ENCODE data around the gene OTULINL. TPM values are rescaled to one million over a fixed set of nuclear protein-coding genes. Genes with fewer than 3 reads are reported as not detected.
A peak's percentile ranks its signal among the peaks of the same experiment; 100 is the strongest.

Gene OTULINL
- total RNA-seq, 1 experiment from 2014 or later: 12.3 TPM

DNA sequence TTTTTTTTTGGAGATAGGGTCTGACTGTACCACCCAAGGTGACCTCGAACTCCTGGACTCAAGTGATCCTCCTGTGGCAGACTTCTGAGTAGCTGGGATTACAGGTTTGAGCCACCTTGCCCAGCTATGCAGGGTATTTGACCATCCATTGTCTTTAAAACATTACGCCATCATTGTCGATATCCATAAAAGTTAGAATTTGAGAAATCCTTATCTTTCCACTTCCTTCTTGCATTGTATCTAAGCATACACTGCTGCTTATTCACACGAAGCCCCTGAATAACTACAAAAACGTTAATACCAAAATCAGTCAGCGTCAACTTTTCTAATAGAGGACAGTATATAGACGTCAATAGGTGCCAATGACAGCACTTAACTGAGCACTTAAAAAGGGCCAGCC lies 5.4 kb upstream of the OTULINL start:
- Mint-ChIP-seq H3K27ac (no peak overlapping the region), H3K36me3 (0 out of 2 replicates have a peak, but pooled peaks cover 3% of the 10 kb centered on the region), H3K4me1 (peaks cover 7% of the 10 kb centered on the region), H3K4me3 (no peak overlapping the region), H3K9me3 (peaks cover 27% of the 10 kb centered on the region), H3K27me3 (ENCODE audit: low read depth) (peaks cover 33% of the 10 kb centered on the region)
- ATAC-seq: no peak
- TF ChIP-seq, protein P1, sequence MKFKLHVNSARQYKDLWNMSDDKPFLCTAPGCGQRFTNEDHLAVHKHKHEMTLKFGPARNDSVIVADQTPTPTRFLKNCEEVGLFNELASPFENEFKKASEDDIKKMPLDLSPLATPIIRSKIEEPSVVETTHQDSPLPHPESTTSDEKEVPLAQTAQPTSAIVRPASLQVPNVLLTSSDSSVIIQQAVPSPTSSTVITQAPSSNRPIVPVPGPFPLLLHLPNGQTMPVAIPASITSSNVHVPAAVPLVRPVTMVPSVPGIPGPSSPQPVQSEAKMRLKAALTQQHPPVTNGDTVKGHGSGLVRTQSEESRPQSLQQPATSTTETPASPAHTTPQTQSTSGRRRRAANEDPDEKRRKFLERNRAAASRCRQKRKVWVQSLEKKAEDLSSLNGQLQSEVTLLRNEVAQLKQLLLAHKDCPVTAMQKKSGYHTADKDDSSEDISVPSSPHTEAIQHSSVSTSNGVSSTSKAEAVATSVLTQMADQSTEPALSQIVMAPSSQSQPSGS (CRISPR knock-in tag; IDR thresholded peaks at IDR 0.05; ENCODE audit: borderline replicate concordance, low read depth): no peak
- TF ChIP-seq TEAD1 (CRISPR knock-in tag; IDR thresholded peaks at IDR 0.05): no peak
- no peak for TF ChIP-seq TP53 (CRISPR knock-in tag; IDR thresholded peaks at IDR 0.05)
- TF ChIP-seq, protein P2, sequence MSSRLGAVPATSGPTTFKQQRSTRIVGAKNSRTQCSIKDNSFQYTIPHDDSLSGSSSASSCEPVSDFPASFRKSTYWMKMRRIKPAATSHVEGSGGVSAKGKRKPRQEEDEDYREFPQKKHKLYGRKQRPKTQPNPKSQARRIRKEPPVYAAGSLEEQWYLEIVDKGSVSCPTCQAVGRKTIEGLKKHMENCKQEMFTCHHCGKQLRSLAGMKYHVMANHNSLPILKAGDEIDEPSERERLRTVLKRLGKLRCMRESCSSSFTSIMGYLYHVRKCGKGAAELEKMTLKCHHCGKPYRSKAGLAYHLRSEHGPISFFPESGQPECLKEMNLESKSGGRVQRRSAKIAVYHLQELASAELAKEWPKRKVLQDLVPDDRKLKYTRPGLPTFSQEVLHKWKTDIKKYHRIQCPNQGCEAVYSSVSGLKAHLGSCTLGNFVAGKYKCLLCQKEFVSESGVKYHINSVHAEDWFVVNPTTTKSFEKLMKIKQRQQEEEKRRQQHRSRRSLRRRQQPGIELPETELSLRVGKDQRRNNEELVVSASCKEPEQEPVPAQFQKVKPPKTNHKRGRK (CRISPR knock-in tag; IDR thresholded peaks at IDR 0.05; ENCODE audit: borderline replicate concordance): no peak
- TF ChIP-seq, protein P3, sequence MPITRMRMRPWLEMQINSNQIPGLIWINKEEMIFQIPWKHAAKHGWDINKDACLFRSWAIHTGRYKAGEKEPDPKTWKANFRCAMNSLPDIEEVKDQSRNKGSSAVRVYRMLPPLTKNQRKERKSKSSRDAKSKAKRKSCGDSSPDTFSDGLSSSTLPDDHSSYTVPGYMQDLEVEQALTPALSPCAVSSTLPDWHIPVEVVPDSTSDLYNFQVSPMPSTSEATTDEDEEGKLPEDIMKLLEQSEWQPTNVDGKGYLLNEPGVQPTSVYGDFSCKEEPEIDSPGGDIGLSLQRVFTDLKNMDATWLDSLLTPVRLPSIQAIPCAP (CRISPR knock-in tag; IDR thresholded peaks at IDR 0.05): no peak
- TF ChIP-seq MXD4 (CRISPR knock-in tag; IDR thresholded peaks at IDR 0.05; ENCODE audit: borderline replicate concordance): no peak
- TF ChIP-seq NR3C1 (CRISPR knock-in tag; conservative IDR thresholded peaks at IDR 0.05; ENCODE audit: low read depth): no peak
- ChIA-PET CTCF (no interaction called here), POLR2A (no interaction called here)
- no peak for DNase-seq (ENCODE audit: low spot score)

DNA sequence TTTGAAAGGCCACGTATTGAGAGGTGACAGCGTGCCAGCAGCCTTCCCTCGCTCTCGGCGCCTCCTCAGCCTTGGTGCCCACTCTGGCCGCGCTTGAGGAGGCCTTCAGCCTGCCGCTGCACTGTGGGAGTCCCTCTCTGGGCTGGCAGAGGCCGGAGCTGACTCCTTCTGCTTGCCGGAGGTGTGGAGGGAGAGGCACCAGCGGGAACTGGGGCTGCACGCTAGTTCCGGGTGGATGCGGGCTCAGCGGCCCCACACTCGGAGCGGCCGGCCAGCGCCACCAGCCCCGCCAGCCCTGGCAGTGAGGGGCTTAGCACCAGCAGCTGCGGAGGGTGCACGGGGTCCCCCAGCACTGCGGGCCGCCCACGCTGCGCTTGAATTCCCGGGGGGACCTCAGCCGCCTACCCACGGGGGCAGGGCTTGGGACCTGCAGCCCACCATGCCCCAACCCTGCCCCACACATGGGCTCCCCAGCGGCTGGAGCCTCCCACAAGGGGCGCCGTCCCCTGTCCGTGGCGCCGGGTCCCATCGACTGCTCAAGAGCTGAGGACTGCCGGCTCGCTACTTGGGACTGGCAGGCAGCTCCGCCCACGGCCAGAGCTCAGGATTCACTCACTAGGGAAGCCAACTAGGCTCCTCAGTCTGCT lies 4.4 kb upstream of the OTULINL start:
- POLR2A ChIA-PET: no interaction called here
- CTCF ChIA-PET: interaction anchor here (0.7 to 2.0 kb wide), 3 partner anchors 16 to 72 kb away, joined by 3 to 11 read pairs (median 3); no protein-coding TSS in a partner anchor
- no peak overlapping the region for H3K27ac Mint-ChIP-seq
- peak; percentile 40 for DNase-seq (ENCODE audit: low spot score)
- H3K4me1 Mint-ChIP-seq: peaks cover 8% of the 10 kb centered on the region
- H3K36me3 Mint-ChIP-seq: 0 out of 2 replicates have a peak, but pooled peaks cover 3% of the 10 kb centered on the region
- peaks cover 35% of the 10 kb centered on the region for H3K27me3 Mint-ChIP-seq (ENCODE audit: low read depth)
- H3K4me3 Mint-ChIP-seq: no peak overlapping the region
- H3K9me3 Mint-ChIP-seq: peaks cover 27% of the 10 kb centered on the region
- ATAC-seq: peak; percentile 2; the same call in 1 of the 2 replicates
- TF ChIP-seq, protein P4, sequence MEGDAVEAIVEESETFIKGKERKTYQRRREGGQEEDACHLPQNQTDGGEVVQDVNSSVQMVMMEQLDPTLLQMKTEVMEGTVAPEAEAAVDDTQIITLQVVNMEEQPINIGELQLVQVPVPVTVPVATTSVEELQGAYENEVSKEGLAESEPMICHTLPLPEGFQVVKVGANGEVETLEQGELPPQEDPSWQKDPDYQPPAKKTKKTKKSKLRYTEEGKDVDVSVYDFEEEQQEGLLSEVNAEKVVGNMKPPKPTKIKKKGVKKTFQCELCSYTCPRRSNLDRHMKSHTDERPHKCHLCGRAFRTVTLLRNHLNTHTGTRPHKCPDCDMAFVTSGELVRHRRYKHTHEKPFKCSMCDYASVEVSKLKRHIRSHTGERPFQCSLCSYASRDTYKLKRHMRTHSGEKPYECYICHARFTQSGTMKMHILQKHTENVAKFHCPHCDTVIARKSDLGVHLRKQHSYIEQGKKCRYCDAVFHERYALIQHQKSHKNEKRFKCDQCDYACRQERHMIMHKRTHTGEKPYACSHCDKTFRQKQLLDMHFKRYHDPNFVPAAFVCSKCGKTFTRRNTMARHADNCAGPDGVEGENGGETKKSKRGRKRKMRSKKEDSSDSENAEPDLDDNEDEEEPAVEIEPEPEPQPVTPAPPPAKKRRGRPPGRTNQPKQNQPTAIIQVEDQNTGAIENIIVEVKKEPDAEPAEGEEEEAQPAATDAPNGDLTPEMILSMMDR (IDR thresholded peaks at IDR 0.05): no peak
- TF ChIP-seq ZNF317 (CRISPR knock-in tag; IDR thresholded peaks at IDR 0.05; ENCODE audit: borderline replicate concordance, low read depth) (no peak), NFYB (CRISPR knock-in tag; conservative IDR thresholded peaks at IDR 0.05; ENCODE audit: low read depth) (no peak), NR2C2 (CRISPR knock-in tag; IDR thresholded peaks at IDR 0.05) (no peak), NR1H2 (CRISPR knock-in tag; IDR thresholded peaks at IDR 0.05) (no peak)
- TF ChIP-seq, protein P5, sequence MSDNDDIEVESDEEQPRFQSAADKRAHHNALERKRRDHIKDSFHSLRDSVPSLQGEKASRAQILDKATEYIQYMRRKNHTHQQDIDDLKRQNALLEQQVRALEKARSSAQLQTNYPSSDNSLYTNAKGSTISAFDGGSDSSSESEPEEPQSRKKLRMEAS (CRISPR knock-in tag; IDR thresholded peaks at IDR 0.05): no peak
- TF ChIP-seq, protein P6, sequence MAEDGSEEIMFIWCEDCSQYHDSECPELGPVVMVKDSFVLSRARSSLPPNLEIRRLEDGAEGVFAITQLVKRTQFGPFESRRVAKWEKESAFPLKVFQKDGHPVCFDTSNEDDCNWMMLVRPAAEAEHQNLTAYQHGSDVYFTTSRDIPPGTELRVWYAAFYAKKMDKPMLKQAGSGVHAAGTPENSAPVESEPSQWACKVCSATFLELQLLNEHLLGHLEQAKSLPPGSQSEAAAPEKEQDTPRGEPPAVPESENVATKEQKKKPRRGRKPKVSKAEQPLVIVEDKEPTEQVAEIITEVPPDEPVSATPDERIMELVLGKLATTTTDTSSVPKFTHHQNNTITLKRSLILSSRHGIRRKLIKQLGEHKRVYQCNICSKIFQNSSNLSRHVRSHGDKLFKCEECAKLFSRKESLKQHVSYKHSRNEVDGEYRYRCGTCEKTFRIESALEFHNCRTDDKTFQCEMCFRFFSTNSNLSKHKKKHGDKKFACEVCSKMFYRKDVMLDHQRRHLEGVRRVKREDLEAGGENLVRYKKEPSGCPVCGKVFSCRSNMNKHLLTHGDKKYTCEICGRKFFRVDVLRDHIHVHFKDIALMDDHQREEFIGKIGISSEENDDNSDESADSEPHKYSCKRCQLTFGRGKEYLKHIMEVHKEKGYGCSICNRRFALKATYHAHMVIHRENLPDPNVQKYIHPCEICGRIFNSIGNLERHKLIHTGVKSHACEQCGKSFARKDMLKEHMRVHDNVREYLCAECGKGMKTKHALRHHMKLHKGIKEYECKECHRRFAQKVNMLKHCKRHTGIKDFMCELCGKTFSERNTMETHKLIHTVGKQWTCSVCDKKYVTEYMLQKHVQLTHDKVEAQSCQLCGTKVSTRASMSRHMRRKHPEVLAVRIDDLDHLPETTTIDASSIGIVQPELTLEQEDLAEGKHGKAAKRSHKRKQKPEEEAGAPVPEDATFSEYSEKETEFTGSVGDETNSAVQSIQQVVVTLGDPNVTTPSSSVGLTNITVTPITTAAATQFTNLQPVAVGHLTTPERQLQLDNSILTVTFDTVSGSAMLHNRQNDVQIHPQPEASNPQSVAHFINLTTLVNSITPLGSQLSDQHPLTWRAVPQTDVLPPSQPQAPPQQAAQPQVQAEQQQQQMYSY (CRISPR knock-in tag; IDR thresholded peaks at IDR 0.05): no peak
- TF ChIP-seq, protein P2 (CRISPR knock-in tag; IDR thresholded peaks at IDR 0.05; ENCODE audit: borderline replicate concordance): no peak
- TF ChIP-seq, protein P7, sequence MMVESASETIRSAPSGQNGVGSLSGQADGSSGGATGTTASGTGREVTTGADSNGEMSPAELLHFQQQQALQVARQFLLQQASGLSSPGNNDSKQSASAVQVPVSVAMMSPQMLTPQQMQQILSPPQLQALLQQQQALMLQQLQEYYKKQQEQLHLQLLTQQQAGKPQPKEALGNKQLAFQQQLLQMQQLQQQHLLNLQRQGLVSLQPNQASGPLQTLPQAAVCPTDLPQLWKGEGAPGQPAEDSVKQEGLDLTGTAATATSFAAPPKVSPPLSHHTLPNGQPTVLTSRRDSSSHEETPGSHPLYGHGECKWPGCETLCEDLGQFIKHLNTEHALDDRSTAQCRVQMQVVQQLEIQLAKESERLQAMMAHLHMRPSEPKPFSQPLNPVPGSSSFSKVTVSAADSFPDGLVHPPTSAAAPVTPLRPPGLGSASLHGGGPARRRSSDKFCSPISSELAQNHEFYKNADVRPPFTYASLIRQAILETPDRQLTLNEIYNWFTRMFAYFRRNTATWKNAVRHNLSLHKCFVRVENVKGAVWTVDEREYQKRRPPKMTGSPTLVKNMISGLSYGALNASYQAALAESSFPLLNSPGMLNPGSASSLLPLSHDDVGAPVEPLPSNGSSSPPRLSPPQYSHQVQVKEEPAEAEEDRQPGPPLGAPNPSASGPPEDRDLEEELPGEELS (CRISPR knock-in tag; IDR thresholded peaks at IDR 0.05): no peak
- TF ChIP-seq, protein P3 (CRISPR knock-in tag; IDR thresholded peaks at IDR 0.05): no peak
- TF ChIP-seq, protein P8, sequence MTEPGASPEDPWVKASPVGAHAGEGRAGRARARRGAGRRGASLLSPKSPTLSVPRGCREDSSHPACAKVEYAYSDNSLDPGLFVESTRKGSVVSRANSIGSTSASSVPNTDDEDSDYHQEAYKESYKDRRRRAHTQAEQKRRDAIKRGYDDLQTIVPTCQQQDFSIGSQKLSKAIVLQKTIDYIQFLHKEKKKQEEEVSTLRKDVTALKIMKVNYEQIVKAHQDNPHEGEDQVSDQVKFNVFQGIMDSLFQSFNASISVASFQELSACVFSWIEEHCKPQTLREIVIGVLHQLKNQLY (CRISPR knock-in tag; IDR thresholded peaks at IDR 0.05): no peak

Data from WTC11 (cell line).